Neural cell (in vitro differentiated cells): ENCODE measurements around the gene RBM15. TPM values are rescaled to one million over a fixed set of nuclear protein-coding genes. Genes with fewer than 3 reads are reported as not detected.
A peak's percentile ranks its signal among the peaks of the same experiment; 100 is the strongest.

Experiments
- H2AFZ ChIP-seq: fragments of 200-600, 300-800 bp; sonication (generic), shearing (Covaris generic); 2 replicates; pipeline ENCODE4 v1.6.0; 2014; ENCODE audit warnings: low read depth, mild to moderate bottlenecking, antibody characterized with exemption, low read length, moderate library complexity
- H3F3A ChIP-seq: fragments of 200-600 bp; shearing (Covaris generic); 2 replicates; pipeline ENCODE4 v1.6.1; 2016; ENCODE audit warnings: mild to moderate bottlenecking, moderate library complexity, mixed read lengths, antibody characterized with exemption, low read length; ENCODE audit not compliant: insufficient read depth, poor library complexity, severe bottlenecking
- H3K27ac ChIP-seq: fragments of 200-600, 300-800 bp; sonication (generic), shearing (Covaris generic); 2 replicates; pipeline ENCODE4 v1.5.1; 2014; ENCODE audit warnings: mild to moderate bottlenecking, low read length, moderate library complexity
- H3K27me3 ChIP-seq: fragments of 300-800, 200-600 bp; sonication (generic), shearing (Covaris generic); 2 replicates; pipeline ENCODE4 v1.6.0; 2014; ENCODE audit warnings: mild to moderate bottlenecking, low read depth, low read length, moderate library complexity; ENCODE audit not compliant: insufficient read depth
- H3K36me3 ChIP-seq: fragments of 300-800, 200-600 bp; sonication (generic), shearing (Covaris generic); 2 replicates; pipeline ENCODE4 v1.5.1; 2014; ENCODE audit warnings: mild to moderate bottlenecking, antibody characterized with exemption, low read length, moderate library complexity; ENCODE audit not compliant: insufficient read depth
- H3K4me2 ChIP-seq: fragments of 300-800, 200-600 bp; sonication (generic), shearing (Covaris generic); 2 replicates; pipeline ENCODE4 v1.6.0; 2014; ENCODE audit warnings: mild to moderate bottlenecking, low read length
- H3K4me3 ChIP-seq: fragments of 300-800, 200-600 bp; sonication (generic), shearing (Covaris generic); 2 replicates; pipeline ENCODE4 v1.5.1; 2014; ENCODE audit warnings: mild to moderate bottlenecking, low read length, moderate library complexity
- H3K79me2 ChIP-seq: fragments of 200-600 bp; shearing (Covaris generic); replicated peaks from 2 replicates; pipeline ENCODE4 v1.6.0; 2014; ENCODE audit warnings: mild to moderate bottlenecking, low read length, moderate library complexity; ENCODE audit not compliant: insufficient read depth
- H3K9ac ChIP-seq: fragments of 300-800, 200-600 bp; sonication (generic), shearing (Covaris generic); 2 replicates; pipeline ENCODE4 v1.6.1; 2016; ENCODE audit warnings: mild to moderate bottlenecking, low read length, mixed read lengths
- H3K9me2 ChIP-seq: fragments of 200-600 bp; shearing (Covaris generic); 2 replicates; pipeline ENCODE4 v1.6.1; 2016; ENCODE audit warnings: mild to moderate bottlenecking, low read length, mixed read lengths; ENCODE audit not compliant: insufficient read depth
- H3K9me3 ChIP-seq: fragments of 200-600, 300-800 bp; sonication (generic), shearing (Covaris generic); 2 replicates; pipeline ENCODE4 v1.6.1; 2016; ENCODE audit warnings: mild to moderate bottlenecking, mixed run types, low read length, moderate library complexity, mixed read lengths
- H4K20me1 ChIP-seq: fragments of 200-600 bp; shearing (Covaris generic); 2 replicates; pipeline ENCODE4 v1.6.1; 2016; ENCODE audit warnings: mild to moderate bottlenecking, mixed run types; ENCODE audit not compliant: insufficient read depth
- CTCF ChIP-seq: fragments of 450-650 bp; IDR thresholded peaks from 2 replicates; pipeline ENCODE4 v1.5.1; 2014; ENCODE audit warnings: antibody characterized with exemption, mild to moderate bottlenecking, moderate library complexity; ENCODE audit not compliant: poor library complexity, severe bottlenecking
- EP300 ChIP-seq: fragments of 450-650 bp; conservative IDR thresholded peaks from 2 replicates; pipeline ENCODE4 v1.6.1; 2014; ENCODE audit warnings: antibody characterized with exemption, mild to moderate bottlenecking, moderate library complexity; ENCODE audit not compliant: poor library complexity, severe bottlenecking
- EZH2 ChIP-seq: fragments of 200-600, 300-800 bp; shearing (Covaris generic), sonication (generic); IDR thresholded peaks from 2 replicates; pipeline ENCODE4 v1.6.1; 2014; ENCODE audit warnings: antibody characterized with exemption, low read length, borderline replicate concordance, mild to moderate bottlenecking; ENCODE audit not compliant: insufficient read depth, poor library complexity, severe bottlenecking
- MXI1 ChIP-seq: fragments of 450-650 bp; conservative IDR thresholded peaks from 2 replicates; pipeline ENCODE4 v1.6.1; 2014; ENCODE audit warnings: antibody characterized with exemption, mild to moderate bottlenecking; ENCODE audit not compliant: poor library complexity, severe bottlenecking
- POLR2AphosphoS5 ChIP-seq: IDR thresholded peaks from 2 replicates; pipeline ENCODE4 v1.6.1; 2012
- RAD21 ChIP-seq: fragments of 450-650 bp; conservative IDR thresholded peaks from 2 replicates; pipeline ENCODE4 v1.6.1; 2014; ENCODE audit warnings: antibody characterized with exemption, mild to moderate bottlenecking, moderate library complexity
- REST ChIP-seq: IDR thresholded peaks from 2 replicates; pipeline ENCODE4 v1.6.1; 2012; ENCODE audit warnings: borderline replicate concordance
- SMC3 ChIP-seq: fragments of 450-650 bp; conservative IDR thresholded peaks from 2 replicates; pipeline ENCODE4 v1.6.1; 2014; ENCODE audit warnings: antibody characterized with exemption, mild to moderate bottlenecking, moderate library complexity; ENCODE audit not compliant: poor library complexity
- TAF1 ChIP-seq: IDR thresholded peaks from 2 replicates; pipeline ENCODE4 v1.6.1; 2012; ENCODE audit warnings: low read depth
- polyA plus RNA-seq: library from polyadenylated mRNA; depleted of rRNA; stranded (reverse); fragments of >200 nt; gene quantifications from 2 replicates; pipeline ENCODE4 v1.2.3, GENCODE V29; 2014

RBM15 gene
- polyA plus RNA-seq, 1 donor from 2014 or later, result 8.1 TPM

GRCh38 chr1:110340207-110340468 lies 961 bp downstream of the RBM15 start:
- H3K4me3 ChIP-seq, result peak overlapping the region; percentile 79
- peaks cover 3% of the 10 kb centered on the region for H3K36me3 ChIP-seq
- H3F3A ChIP-seq, result no peaks in the 10 kb centered on the region
- H3K9ac ChIP-seq, result peak overlapping the region; percentile 80
- H3K4me2 ChIP-seq, result peak overlapping the region; percentile 72
- no peak overlapping the region for H2AFZ ChIP-seq
- H4K20me1 ChIP-seq, result peaks cover 4% of the 10 kb centered on the region
- H3K79me2 ChIP-seq, result peaks cover 52% of the 10 kb centered on the region
- H3K9me2 ChIP-seq, result no peaks in the 10 kb centered on the region
- peak overlapping the region; percentile 83 for H3K27ac ChIP-seq
- no peaks in the 10 kb centered on the region for H3K9me3 ChIP-seq
- no peak for TF ChIP-seq RAD21
- TF ChIP-seq CTCF, result no peak
- no peak for TF ChIP-seq POLR2AphosphoS5
- H3K27me3 ChIP-seq, result no peaks in the 10 kb centered on the region

- peaks cover 3% of the 10 kb centered on the region for H3K36me3 ChIP-seq
- TF ChIP-seq REST (no peak), TAF1 (no peak), RAD21 (no peak), MXI1 (no peak), EZH2 (no peak), SMC3 (no peak), EP300 (no peak), CTCF (no peak), POLR2AphosphoS5 (no peak)
- no peaks in the 10 kb centered on the region for H3K27me3 ChIP-seq
- no peak overlapping the region for H2AFZ ChIP-seq
- H3F3A ChIP-seq, result no peaks in the 10 kb centered on the region
- no peak overlapping the region for H3K27ac ChIP-seq
- H4K20me1 ChIP-seq, result peaks cover 4% of the 10 kb centered on the region
- no peak overlapping the region for H3K9ac ChIP-seq
- no peaks in the 10 kb centered on the region for H3K9me3 ChIP-seq
- H3K79me2 ChIP-seq, result peaks cover 55% of the 10 kb centered on the region
- H3K9me2 ChIP-seq, result no peaks in the 10 kb centered on the region
- H3K4me2 ChIP-seq, result no peak overlapping the region
- H3K4me3 ChIP-seq, result peak overlapping the region; percentile 79
Measured at GRCh38 chr1:110341146-110341871, 2.1 kb downstream of the RBM15 start.
